Fibroblast of villous mesenchyme (primary cell): ENCODE measurements around the gene HMCN2. TPM values are rescaled to one million over a fixed set of nuclear protein-coding genes. Genes with fewer than 3 reads are reported as not detected.

Source experiments
- DNase-seq: peaks from one replicate; pipeline ENCODE4 v3.0.0-alpha.2; 2010; ENCODE audit warnings: low read depth
- H3K4me3 ChIP-seq: 2 replicates; pipeline ENCODE4 v1.5.1; 2011; ENCODE audit warnings: low read depth, mild to moderate bottlenecking, low read length
- CTCF ChIP-seq: IDR thresholded peaks from 2 replicates; pipeline ENCODE4 v1.5.1; 2012; ENCODE audit warnings: low read depth, mild to moderate bottlenecking, low read length; ENCODE audit not compliant: insufficient read depth
- total RNA-seq: library from RNA; depleted of rRNA; stranded (reverse); fragments of >200 nt; gene quantifications from 2 replicates; pipeline ENCODE4 v1.2.3, GENCODE V29; 2012

HMCN2 gene
- total RNA-seq, 1 donor = not detected

- DNase-seq = no peak
- H3K4me3 ChIP-seq = no peak overlapping the region
- no peak for TF ChIP-seq CTCF
These were observed 171.6 kb downstream of the HMCN2 start for GRCh38 chr9:130437011-130437789.

- no peak for TF ChIP-seq CTCF
- DNase-seq = no peak
- H3K4me3 ChIP-seq = no peak overlapping the region
These were observed 172.9 kb downstream of the HMCN2 start for GRCh38 chr9:130438382-130438981.

GRCh38 chr9:130441031-130441430 is 175.5 kb downstream of the HMCN2 start:
- no peak overlapping the region for H3K4me3 ChIP-seq
- no peak for DNase-seq
- TF ChIP-seq CTCF = no peak

- no peak for DNase-seq
- no peak overlapping the region for H3K4me3 ChIP-seq
- no peak for TF ChIP-seq CTCF
These were observed 177.3 kb downstream of the HMCN2 start for GRCh38 chr9:130442746-130443455.

- DNase-seq = no peak
- no peak for TF ChIP-seq CTCF
- H3K4me3 ChIP-seq = no peak overlapping the region
These were observed 177.9 kb downstream of the HMCN2 start for GRCh38 chr9:130443456-130443801.

- H3K4me3 ChIP-seq = no peak overlapping the region
- TF ChIP-seq CTCF = no peak
- DNase-seq = no peak
These were observed 178.4 kb downstream of the HMCN2 start for GRCh38 chr9:130443840-130444492.
